ENCODE results near the gene ERF. TPM values are rescaled to one million over a fixed set of nuclear protein-coding genes. Genes with fewer than 3 reads are reported as not detected.
A peak's percentile ranks its signal among the peaks of the same experiment; 100 is the strongest.

Gene ERF
- total RNA-seq, 1 experiment from 2014 or later: 96.1 TPM

GRCh38 chr19:42291435-42291810 lies 36.5 kb upstream of the ERF start:
- Histone ChIP-seq H3K36me3 (ENCODE audit: control insufficient read depth in 1 of 2, insufficient read depth in 2 of 2, low read length in 2 of 2) (peaks cover 18 to 21% of the 10 kb centered on the region in 2 experiments), H3K4me1 (ENCODE audit: control insufficient read depth in 1 of 2, insufficient read depth in 2 of 2, low read length in 2 of 2) (peaks cover 9 to 26% of the 10 kb centered on the region in 2 experiments; a peak in 3 of 4 replicates), H3K4me3 (replicated peaks in 1 of 2; ENCODE audit: low read depth in 1 of 2, low read length in 2 of 2) (no peak overlapping the region), H3K4me2 (ENCODE audit: low read length) (no peak overlapping the region; the same call in 1 of the 2 replicates), H3K9me2 (ENCODE audit: insufficient read depth) (no peaks in the 10 kb centered on the region), H3K9ac (ENCODE audit: low read length) (no peak overlapping the region), H4K20me1 (ENCODE audit: insufficient read depth) (no peaks in the 10 kb centered on the region), H3K9me3 (ENCODE audit: control insufficient read depth in 1 of 2, insufficient read depth in 1 of 2, low read depth in 1 of 2, low read length in 2 of 2) (no peaks in the 10 kb centered on the region), H3K27ac (ENCODE audit: low read depth, low read length) (peak overlapping the region; percentile 35; the same call in 1 of the 2 replicates), H3K79me2 (ENCODE audit: insufficient read depth, low read length) (peaks cover under 1% of the 10 kb centered on the region; the same call in 1 of the 2 replicates), H2AFZ (ENCODE audit: low read depth, low read length, poor library complexity, severe bottlenecking) (no peak overlapping the region), H3K27me3 (ENCODE audit: insufficient read depth, low read length) (no peaks in the 10 kb centered on the region)
- BruUV-seq (replicated peaks): no TSS peak
- ChIA-PET CTCF (interaction anchor here (4.2 kb wide), 1 partner anchor 46 kb away, joined by 17 read pairs; no protein-coding TSS in a partner anchor), RAD21 (ENCODE audit: low non-redundant PET in 1 of 2, low total read pairs in 2 of 2, uncharacterized antibody in 2 of 2, unreplicated experiment in 2 of 2) (no interaction called here), POLR2A (no interaction called here)
- DNase-seq (ENCODE audit: low read depth, low spot score) (no peak), ATAC-seq (peak; percentile 25)
- TF ChIP-seq ZNF274 (IDR thresholded peaks at IDR 0.05; ENCODE audit: low read depth, low read length): no peak
- TF ChIP-seq MAX (IDR thresholded peaks at IDR 0.05): no peak
- no peak for TF ChIP-seq EZH2 (IDR thresholded peaks at IDR 0.05)
- TF ChIP-seq, protein P1, sequence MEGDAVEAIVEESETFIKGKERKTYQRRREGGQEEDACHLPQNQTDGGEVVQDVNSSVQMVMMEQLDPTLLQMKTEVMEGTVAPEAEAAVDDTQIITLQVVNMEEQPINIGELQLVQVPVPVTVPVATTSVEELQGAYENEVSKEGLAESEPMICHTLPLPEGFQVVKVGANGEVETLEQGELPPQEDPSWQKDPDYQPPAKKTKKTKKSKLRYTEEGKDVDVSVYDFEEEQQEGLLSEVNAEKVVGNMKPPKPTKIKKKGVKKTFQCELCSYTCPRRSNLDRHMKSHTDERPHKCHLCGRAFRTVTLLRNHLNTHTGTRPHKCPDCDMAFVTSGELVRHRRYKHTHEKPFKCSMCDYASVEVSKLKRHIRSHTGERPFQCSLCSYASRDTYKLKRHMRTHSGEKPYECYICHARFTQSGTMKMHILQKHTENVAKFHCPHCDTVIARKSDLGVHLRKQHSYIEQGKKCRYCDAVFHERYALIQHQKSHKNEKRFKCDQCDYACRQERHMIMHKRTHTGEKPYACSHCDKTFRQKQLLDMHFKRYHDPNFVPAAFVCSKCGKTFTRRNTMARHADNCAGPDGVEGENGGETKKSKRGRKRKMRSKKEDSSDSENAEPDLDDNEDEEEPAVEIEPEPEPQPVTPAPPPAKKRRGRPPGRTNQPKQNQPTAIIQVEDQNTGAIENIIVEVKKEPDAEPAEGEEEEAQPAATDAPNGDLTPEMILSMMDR (IDR thresholded peaks at IDR 0.05 in 2 of 3, conservative IDR thresholded peaks at IDR 0.05 in 1 of 3; ENCODE audit: borderline replicate concordance in 1 of 3, insufficient read depth in 1 of 3, low read depth in 2 of 3, low read length in 2 of 3): no peak
- TF ChIP-seq EGR1 (IDR thresholded peaks at IDR 0.05; ENCODE audit: low read depth): no peak
- no peak for TF ChIP-seq ELF1 (IDR thresholded peaks at IDR 0.05; ENCODE audit: borderline replicate concordance, low read depth)
- TF ChIP-seq SIN3A (IDR thresholded peaks at IDR 0.05; ENCODE audit: low read depth): no peak
- TF ChIP-seq FOSL1 (IDR thresholded peaks at IDR 0.05; ENCODE audit: low read depth): no peak
- no peak for TF ChIP-seq CEBPB (IDR thresholded peaks at IDR 0.05; ENCODE audit: low read depth)
- TF ChIP-seq RAD21 (IDR thresholded peaks at IDR 0.05; ENCODE audit: low read depth): no peak
- no peak for TF ChIP-seq SP1 (IDR thresholded peaks at IDR 0.05; ENCODE audit: low read depth)
- no peak for TF ChIP-seq REST (IDR thresholded peaks at IDR 0.05; ENCODE audit: low read depth)
- no peak for TF ChIP-seq TCF7L2 (IDR thresholded peaks at IDR 0.05; ENCODE audit: borderline replicate concordance, extremely low read depth, insufficient read depth, insufficient read length)
- TF ChIP-seq, protein P2, sequence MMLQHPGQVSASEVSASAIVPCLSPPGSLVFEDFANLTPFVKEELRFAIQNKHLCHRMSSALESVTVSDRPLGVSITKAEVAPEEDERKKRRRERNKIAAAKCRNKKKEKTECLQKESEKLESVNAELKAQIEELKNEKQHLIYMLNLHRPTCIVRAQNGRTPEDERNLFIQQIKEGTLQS (IDR thresholded peaks at IDR 0.05): no peak
- TF ChIP-seq CBX3 (IDR thresholded peaks at IDR 0.05; ENCODE audit: low read depth): no peak
- intact Hi-C loops (cut with micrococcal nuclease): no loop called here
